ENCODE measurements around the gene PLA2G3.
A peak's percentile ranks its signal among the peaks of the same experiment; 100 is the strongest.

The PLA2G3 gene

DNA sequence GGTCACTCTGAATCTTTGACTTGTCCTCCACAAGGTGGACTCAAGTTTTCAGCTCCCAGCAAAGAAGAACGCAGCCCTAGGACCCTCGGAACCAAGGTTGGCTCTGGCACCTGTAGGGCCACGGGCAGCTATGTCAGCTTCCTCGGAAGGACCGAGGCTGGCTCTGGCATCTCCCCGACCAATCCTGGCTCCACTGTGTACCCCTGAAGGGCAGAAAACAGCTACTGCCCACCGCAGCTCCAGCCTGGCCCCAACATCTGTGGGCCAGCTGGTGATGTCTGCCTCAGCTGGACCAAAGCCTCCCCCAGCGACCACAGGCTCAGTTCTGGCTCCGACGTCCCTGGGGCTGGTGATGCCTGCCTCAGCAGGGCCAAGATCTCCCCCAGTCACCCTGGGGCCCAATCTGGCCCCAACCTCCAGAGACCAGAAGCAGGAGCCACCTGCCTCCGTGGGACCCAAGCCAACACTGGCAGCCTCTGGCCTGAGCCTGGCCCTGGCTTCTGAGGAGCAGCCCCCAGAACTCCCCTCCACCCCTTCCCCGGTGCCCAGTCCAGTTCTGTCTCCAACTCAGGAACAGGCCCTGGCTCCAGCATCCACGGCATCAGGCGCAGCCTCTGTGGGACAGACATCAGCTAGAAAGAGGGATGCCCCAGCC lies 15.4 kb downstream of the PLA2G3 start:
- Histone ChIP-seq H3K9me3 (ENCODE audit: control insufficient read depth in 2 of 2, low read length in 2 of 2) (no peaks in the 10 kb centered on the region), H3K36me3 (ENCODE audit: control insufficient read depth in 2 of 2, insufficient read depth in 2 of 2, low read length in 2 of 2) (peaks cover 0 to 3% of the 10 kb centered on the region in 2 donors), H3K9ac (ENCODE audit: low read length in 2 of 2) (no peak overlapping the region), H3K27me3 (ENCODE audit: control insufficient read depth in 1 of 2, insufficient read depth in 2 of 2, low read length in 2 of 2) (no peaks in the 10 kb centered on the region), H3K4me3 (ENCODE audit: low read length in 2 of 2) (no peak overlapping the region), H3K4me1 (ENCODE audit: control insufficient read depth, insufficient read depth, low read length) (peaks cover 23% of the 10 kb centered on the region), H3K27ac (ENCODE audit: low read length) (no peak overlapping the region)

DNA sequence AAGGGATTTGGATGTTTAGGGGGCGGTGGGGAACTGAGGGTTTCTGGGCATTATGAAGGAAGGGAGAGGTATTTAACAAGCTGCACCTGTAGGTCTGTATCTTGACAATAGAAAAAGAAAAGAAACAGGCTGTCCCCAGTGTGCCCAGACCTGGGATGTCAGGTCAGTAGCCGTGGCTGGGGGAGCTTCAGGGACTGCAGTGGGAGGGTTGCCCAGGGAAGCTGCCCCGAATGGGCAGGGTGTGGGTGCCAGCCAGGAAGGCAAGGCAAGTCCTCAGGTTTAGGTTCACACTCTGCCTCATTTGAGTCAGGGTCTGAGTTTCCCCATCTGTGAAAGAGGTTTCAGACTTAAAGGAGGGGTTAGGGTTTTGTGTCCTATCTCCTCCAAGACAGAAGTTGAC lies 16.0 kb downstream of the PLA2G3 start:
- Histone ChIP-seq H3K27me3 (ENCODE audit: control insufficient read depth in 1 of 2, insufficient read depth in 2 of 2, low read length in 2 of 2) (no peaks in the 10 kb centered on the region), H3K27ac (ENCODE audit: low read length) (no peak overlapping the region), H3K9me3 (ENCODE audit: control insufficient read depth in 2 of 2, low read length in 2 of 2) (no peaks in the 10 kb centered on the region), H3K4me1 (ENCODE audit: control insufficient read depth, insufficient read depth, low read length) (peaks cover 23% of the 10 kb centered on the region), H3K4me3 (ENCODE audit: low read length in 2 of 2) (no peak overlapping the region), H3K9ac (ENCODE audit: low read length in 2 of 2) (no peak overlapping the region), H3K36me3 (ENCODE audit: control insufficient read depth in 2 of 2, insufficient read depth in 2 of 2, low read length in 2 of 2) (peaks cover 0 to 3% of the 10 kb centered on the region in 2 donors)

DNA sequence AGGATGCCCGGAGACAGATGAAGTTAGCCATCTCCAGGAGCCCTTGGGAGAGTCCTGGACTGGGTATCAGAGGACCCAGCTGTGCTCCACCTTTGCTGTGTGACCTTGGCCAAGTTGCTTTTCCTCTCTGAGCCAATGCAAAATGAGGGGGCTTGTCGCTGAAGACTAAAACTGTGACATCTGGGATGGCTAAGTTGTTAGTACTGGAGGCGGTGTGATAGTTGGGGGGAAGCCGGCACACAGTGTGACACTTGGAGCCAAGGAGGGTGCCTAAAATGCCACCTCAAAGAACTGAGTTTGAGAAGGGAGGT lies 17.1 kb downstream of the PLA2G3 start:
- Histone ChIP-seq H3K27ac (ENCODE audit: low read length) (peak overlapping the region; percentile 55), H3K36me3 (ENCODE audit: control insufficient read depth in 2 of 2, insufficient read depth in 2 of 2, low read length in 2 of 2) (no peaks in the 10 kb centered on the region), H3K4me3 (ENCODE audit: low read length in 2 of 2) (peak overlapping the region; percentile 74 to 77), H3K27me3 (ENCODE audit: control insufficient read depth in 1 of 2, insufficient read depth in 2 of 2, low read length in 2 of 2) (no peaks in the 10 kb centered on the region), H3K9ac (ENCODE audit: low read length in 2 of 2) (peak overlapping the region; percentile 81 to 82), H3K4me1 (ENCODE audit: control insufficient read depth, insufficient read depth, low read length) (peaks cover 27% of the 10 kb centered on the region), H3K9me3 (ENCODE audit: control insufficient read depth in 2 of 2, low read length in 2 of 2) (no peaks in the 10 kb centered on the region)

DNA sequence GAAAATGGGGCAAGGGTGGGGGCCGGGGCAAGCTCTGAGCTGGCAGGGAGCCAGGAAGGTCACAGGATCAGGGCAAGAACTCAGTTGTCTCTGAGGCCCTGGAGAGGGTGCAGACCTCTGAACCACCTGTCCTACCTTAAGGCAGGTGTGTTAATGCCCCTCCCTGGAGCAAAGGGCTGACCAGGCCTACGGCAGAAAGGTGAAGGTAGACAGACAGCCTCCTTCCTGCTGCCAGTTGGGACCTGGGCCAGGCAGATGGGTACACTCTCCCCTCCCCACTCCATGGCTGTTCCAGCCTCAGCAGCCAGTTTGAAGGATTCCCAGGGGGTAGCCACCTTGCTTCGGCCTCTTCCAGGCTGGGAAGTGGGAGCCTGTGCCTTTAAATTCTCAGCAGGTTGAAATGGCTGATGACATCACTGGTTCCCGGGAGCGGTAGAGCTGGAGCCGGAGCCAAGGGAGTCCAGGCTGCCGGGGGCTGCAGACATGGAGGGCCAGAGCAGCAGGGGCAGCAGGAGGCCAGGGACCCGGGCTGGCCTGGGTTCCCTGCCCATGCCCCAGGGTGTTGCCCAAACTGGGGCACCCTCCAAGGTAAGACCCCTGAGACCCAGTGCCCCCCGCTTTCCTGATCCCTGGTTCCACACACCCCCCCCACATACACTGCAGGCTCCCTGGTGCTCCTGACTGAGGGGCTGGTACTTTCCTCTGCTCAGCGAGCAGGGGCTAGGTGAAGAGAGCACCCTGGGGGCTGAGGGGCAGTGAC lies 17.6 kb downstream of the PLA2G3 start, which contains the start of gene INPP5J:
TSS of gene INPP5J (plus strand) at position 435 of the 760 bp plus-strand sequence. CDS start at position 484, 49 bp downstream.
- H3K27me3 ChIP-seq (ENCODE audit: control insufficient read depth in 1 of 2, insufficient read depth in 2 of 2, low read length in 2 of 2), result no peaks in the 10 kb centered on the region
- no peaks in the 10 kb centered on the region for H3K9me3 ChIP-seq (ENCODE audit: control insufficient read depth in 2 of 2, low read length in 2 of 2)
- no peaks in the 10 kb centered on the region for H3K36me3 ChIP-seq (ENCODE audit: control insufficient read depth in 2 of 2, insufficient read depth in 2 of 2, low read length in 2 of 2)
- peak within 1 kb of the TSS; percentile 81 to 82 for H3K9ac ChIP-seq (ENCODE audit: low read length in 2 of 2)
- H3K4me1 ChIP-seq (ENCODE audit: control insufficient read depth, insufficient read depth, low read length), result peaks cover 27% of the 10 kb centered on the region
- H3K4me3 ChIP-seq (ENCODE audit: low read length in 2 of 2), result peak within 1 kb of the TSS; percentile 74 to 77
- peak within 1 kb of the TSS; percentile 55 for H3K27ac ChIP-seq (ENCODE audit: low read length)

DNA sequence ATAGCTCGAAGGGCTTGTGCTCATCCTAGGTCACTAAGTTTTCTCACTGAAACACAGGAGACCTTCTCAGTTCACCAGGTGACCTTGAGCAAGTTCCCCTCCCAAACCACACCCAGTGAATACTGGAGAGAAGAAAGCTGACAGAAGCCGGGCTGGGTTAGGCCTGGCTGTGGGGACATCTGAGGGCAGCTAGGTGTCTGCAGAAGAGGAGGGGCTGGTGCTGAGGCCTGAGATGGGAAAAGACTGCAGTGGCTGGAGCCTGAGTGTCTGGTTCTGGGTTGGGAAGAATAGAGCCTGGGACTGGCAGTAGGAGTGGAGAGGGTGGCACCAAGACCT lies 18.1 kb downstream of the PLA2G3 start:
- Histone ChIP-seq H3K9ac (ENCODE audit: low read length in 2 of 2) (peak overlapping the region; percentile 81 to 82), H3K9me3 (ENCODE audit: control insufficient read depth in 2 of 2, low read length in 2 of 2) (no peaks in the 10 kb centered on the region), H3K4me1 (ENCODE audit: control insufficient read depth, insufficient read depth, low read length) (peaks cover 27% of the 10 kb centered on the region), H3K4me3 (ENCODE audit: low read length in 2 of 2) (peak overlapping the region; percentile 74 to 77), H3K36me3 (ENCODE audit: control insufficient read depth in 2 of 2, insufficient read depth in 2 of 2, low read length in 2 of 2) (no peaks in the 10 kb centered on the region), H3K27ac (ENCODE audit: low read length) (peak overlapping the region; percentile 55), H3K27me3 (ENCODE audit: control insufficient read depth in 1 of 2, insufficient read depth in 2 of 2, low read length in 2 of 2) (no peaks in the 10 kb centered on the region)

DNA sequence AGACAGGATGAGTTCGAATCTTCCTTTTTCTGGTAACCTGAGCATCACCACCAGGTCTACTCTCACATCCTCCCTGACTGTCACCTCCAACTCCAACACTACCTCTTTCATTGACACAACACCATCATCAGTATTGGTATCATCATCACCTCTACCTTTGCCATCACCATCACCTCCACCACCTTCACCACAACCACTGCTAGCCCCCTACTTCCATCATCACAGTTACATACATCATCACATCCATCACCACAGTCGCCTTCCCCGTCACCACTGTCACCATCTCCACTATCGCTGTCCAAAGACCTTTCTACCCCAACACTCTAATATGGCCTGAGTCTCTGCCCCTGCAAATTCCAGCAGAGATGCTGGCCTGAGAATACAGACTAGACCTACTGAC lies 18.9 kb downstream of the PLA2G3 start:
- Histone ChIP-seq H3K9me3 (ENCODE audit: control insufficient read depth in 2 of 2, low read length in 2 of 2) (no peaks in the 10 kb centered on the region), H3K9ac (ENCODE audit: low read length in 2 of 2) (no peak overlapping the region), H3K27me3 (ENCODE audit: control insufficient read depth in 1 of 2, insufficient read depth in 2 of 2, low read length in 2 of 2) (no peaks in the 10 kb centered on the region), H3K4me3 (ENCODE audit: low read length in 2 of 2) (no peak overlapping the region), H3K36me3 (ENCODE audit: control insufficient read depth in 2 of 2, insufficient read depth in 2 of 2, low read length in 2 of 2) (no peaks in the 10 kb centered on the region), H3K4me1 (ENCODE audit: control insufficient read depth, insufficient read depth, low read length) (peaks cover 27% of the 10 kb centered on the region), H3K27ac (ENCODE audit: low read length) (no peak overlapping the region)

DNA sequence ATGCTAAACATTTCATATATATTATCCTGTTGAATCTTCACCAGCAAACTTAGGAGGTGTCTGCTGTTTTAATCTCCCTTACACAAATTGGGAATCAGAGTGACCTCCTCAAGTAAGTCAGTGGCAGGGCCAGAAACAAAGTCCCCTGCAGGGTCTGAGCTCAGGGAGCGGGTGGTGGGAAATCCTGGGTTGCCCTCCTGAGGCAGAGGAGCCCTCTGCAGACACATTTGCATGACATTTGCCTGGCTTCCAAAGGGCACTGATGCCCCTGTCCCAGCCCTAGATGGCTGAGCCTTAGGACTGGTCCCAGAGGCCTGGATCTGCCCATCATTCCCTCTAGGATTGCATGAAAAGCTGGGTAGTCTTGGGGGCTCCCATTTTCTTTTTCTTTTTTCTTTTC lies 19.7 kb downstream of the PLA2G3 start:
- Histone ChIP-seq H3K9ac (ENCODE audit: low read length in 2 of 2) (no peak overlapping the region), H3K27ac (ENCODE audit: low read length) (no peak overlapping the region), H3K9me3 (ENCODE audit: control insufficient read depth in 2 of 2, low read length in 2 of 2) (no peaks in the 10 kb centered on the region), H3K27me3 (ENCODE audit: control insufficient read depth in 1 of 2, insufficient read depth in 2 of 2, low read length in 2 of 2) (no peaks in the 10 kb centered on the region), H3K4me1 (ENCODE audit: control insufficient read depth, insufficient read depth, low read length) (peaks cover 27% of the 10 kb centered on the region), H3K4me3 (ENCODE audit: low read length in 2 of 2) (no peak overlapping the region), H3K36me3 (ENCODE audit: control insufficient read depth in 2 of 2, insufficient read depth in 2 of 2, low read length in 2 of 2) (no peaks in the 10 kb centered on the region)

DNA sequence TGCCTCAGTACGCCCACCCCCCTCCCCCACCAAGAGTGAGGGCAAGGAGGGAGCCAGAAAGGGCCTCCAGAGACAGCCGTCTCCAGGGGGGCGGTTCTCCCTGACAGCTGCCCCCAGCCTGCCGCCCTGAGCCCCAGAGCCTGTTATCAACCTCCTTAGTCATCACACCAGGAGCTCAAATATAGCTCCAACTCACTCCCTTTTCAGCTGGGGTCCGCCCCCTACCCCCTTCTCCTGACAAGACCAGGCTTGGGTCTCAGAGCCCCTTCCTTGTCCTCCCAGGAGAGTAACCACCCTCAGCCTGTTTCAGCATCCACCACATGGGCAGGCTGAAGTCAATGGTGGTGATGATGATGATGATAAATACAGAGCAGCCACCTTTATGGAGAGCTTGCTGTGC lies 20.1 kb downstream of the PLA2G3 start:
- Histone ChIP-seq H3K36me3 (ENCODE audit: control insufficient read depth in 2 of 2, insufficient read depth in 2 of 2, low read length in 2 of 2) (no peaks in the 10 kb centered on the region), H3K4me1 (ENCODE audit: control insufficient read depth, insufficient read depth, low read length) (peaks cover 27% of the 10 kb centered on the region), H3K27me3 (ENCODE audit: control insufficient read depth in 1 of 2, insufficient read depth in 2 of 2, low read length in 2 of 2) (no peaks in the 10 kb centered on the region), H3K9me3 (ENCODE audit: control insufficient read depth in 2 of 2, low read length in 2 of 2) (no peaks in the 10 kb centered on the region), H3K9ac (ENCODE audit: low read length in 2 of 2) (no peak overlapping the region), H3K4me3 (ENCODE audit: low read length in 2 of 2) (no peak overlapping the region), H3K27ac (ENCODE audit: low read length) (no peak overlapping the region)

DNA sequence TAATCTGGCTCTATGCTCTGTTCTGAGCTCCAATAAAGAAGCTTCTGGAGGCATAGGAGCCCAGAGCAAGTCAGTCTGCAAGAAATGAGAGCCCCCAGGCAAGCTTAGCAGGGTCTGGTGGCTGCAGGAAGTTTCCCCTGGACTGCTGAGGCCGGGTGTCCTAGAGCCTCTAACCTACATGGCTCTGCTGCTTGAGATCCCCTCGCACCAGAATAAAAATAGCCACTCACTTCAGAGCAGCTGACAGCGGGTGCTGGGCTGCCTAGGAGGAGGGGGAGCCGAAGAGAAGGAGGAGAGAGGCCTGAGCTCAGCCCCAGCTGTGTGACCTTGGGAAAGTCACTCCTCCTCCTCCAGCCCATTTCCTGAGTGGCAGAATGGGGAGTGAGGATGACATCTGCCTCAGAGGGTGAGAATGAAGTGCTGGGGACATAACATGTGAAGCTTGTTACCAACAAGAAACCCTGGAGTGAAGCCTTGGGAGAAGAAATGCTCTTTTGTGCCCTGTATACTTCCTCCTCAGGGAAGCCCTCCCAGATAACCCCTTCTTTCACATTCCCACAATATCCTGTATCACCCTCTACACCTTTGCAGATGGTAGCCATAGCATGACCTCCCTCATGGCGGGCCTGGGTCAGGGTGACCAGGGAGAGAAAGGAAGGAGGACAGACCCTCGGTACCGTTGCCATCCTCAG lies 21.1 kb downstream of the PLA2G3 start:
- no peak overlapping the region for H3K27ac ChIP-seq (ENCODE audit: low read length)

DNA sequence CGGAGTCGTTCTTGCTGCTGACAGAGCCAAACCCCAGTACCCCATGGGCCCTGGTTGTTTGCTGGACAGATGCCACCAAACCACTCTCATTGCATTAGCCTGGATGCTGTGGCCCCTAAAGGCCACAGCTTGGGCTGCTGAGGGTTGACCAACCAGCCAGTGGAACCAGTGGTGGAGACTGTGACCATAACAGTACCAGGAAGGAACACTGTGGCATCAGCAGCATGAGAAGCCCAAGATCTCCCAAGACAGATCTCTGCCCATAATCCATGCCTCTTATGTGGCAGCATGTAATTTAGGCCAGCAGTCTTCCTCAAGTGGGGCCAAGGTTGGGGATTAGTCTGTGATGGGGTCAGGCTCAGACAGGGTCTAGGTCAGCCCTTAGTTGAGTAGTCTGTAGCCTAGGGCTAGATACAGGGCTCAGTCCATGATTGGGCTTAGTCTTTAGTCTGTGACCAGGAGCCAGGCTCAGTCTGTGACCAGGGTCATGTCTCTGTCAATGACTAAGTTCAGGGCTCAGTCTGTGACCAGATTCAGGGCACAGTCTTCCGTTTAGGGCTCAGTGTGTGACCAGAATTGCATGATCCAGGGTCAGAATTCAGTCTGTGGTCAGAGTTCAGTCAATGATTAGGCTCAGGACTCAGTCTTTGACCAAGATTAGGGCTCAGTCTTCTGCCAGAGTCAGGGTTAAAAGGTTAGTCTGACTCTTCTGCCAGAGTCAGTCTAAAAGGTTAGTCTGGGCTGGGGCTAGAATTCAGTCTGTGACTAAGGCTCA lies 22.1 kb downstream of the PLA2G3 start:
- no peaks in the 10 kb centered on the region for H3K27me3 ChIP-seq (ENCODE audit: control insufficient read depth in 1 of 2, insufficient read depth in 2 of 2, low read length in 2 of 2)
- peaks cover 19% of the 10 kb centered on the region for H3K4me1 ChIP-seq (ENCODE audit: control insufficient read depth, insufficient read depth, low read length)
- no peak overlapping the region for H3K27ac ChIP-seq (ENCODE audit: low read length)
- H3K9me3 ChIP-seq (ENCODE audit: control insufficient read depth in 2 of 2, low read length in 2 of 2), result no peaks in the 10 kb centered on the region
- H3K4me3 ChIP-seq (ENCODE audit: low read length in 2 of 2), result no peak overlapping the region
- no peaks in the 10 kb centered on the region for H3K36me3 ChIP-seq (ENCODE audit: control insufficient read depth in 2 of 2, insufficient read depth in 2 of 2, low read length in 2 of 2)
- H3K9ac ChIP-seq (ENCODE audit: low read length in 2 of 2), result no peak overlapping the region

More for the DNA sequence above, 21.1 kb downstream of the PLA2G3 start:
- Histone ChIP-seq H3K4me3 (ENCODE audit: low read length in 2 of 2) (no peak overlapping the region), H3K4me1 (ENCODE audit: control insufficient read depth, insufficient read depth, low read length) (peaks cover 26% of the 10 kb centered on the region), H3K9me3 (ENCODE audit: control insufficient read depth in 2 of 2, low read length in 2 of 2) (no peaks in the 10 kb centered on the region), H3K27me3 (ENCODE audit: control insufficient read depth in 1 of 2, insufficient read depth in 2 of 2, low read length in 2 of 2) (no peaks in the 10 kb centered on the region), H3K36me3 (ENCODE audit: control insufficient read depth in 2 of 2, insufficient read depth in 2 of 2, low read length in 2 of 2) (no peaks in the 10 kb centered on the region), H3K9ac (ENCODE audit: low read length in 2 of 2) (no peak overlapping the region)
